ENCODE data around the gene NOL7.

- TF ChIP-seq, protein P1, sequence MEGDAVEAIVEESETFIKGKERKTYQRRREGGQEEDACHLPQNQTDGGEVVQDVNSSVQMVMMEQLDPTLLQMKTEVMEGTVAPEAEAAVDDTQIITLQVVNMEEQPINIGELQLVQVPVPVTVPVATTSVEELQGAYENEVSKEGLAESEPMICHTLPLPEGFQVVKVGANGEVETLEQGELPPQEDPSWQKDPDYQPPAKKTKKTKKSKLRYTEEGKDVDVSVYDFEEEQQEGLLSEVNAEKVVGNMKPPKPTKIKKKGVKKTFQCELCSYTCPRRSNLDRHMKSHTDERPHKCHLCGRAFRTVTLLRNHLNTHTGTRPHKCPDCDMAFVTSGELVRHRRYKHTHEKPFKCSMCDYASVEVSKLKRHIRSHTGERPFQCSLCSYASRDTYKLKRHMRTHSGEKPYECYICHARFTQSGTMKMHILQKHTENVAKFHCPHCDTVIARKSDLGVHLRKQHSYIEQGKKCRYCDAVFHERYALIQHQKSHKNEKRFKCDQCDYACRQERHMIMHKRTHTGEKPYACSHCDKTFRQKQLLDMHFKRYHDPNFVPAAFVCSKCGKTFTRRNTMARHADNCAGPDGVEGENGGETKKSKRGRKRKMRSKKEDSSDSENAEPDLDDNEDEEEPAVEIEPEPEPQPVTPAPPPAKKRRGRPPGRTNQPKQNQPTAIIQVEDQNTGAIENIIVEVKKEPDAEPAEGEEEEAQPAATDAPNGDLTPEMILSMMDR (IDR thresholded peaks at IDR 0.05; ENCODE audit: low read depth, low read length): no peak
- TF ChIP-seq, protein P2, sequence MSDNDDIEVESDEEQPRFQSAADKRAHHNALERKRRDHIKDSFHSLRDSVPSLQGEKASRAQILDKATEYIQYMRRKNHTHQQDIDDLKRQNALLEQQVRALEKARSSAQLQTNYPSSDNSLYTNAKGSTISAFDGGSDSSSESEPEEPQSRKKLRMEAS (IDR thresholded peaks at IDR 0.05; ENCODE audit: low read depth, low read length): no peak
- no peak for TF ChIP-seq POLR2A (IDR thresholded peaks at IDR 0.05; ENCODE audit: extremely low read depth, insufficient read length)
- TF ChIP-seq MYC (IDR thresholded peaks at IDR 0.05; ENCODE audit: low read depth, low read length): no peak
Observed at GRCh38 chr6:13663986-13664385, 48.9 kb downstream of the NOL7 start.
